ENCODE data around the gene ADRM1.

ADRM1 gene

DNA sequence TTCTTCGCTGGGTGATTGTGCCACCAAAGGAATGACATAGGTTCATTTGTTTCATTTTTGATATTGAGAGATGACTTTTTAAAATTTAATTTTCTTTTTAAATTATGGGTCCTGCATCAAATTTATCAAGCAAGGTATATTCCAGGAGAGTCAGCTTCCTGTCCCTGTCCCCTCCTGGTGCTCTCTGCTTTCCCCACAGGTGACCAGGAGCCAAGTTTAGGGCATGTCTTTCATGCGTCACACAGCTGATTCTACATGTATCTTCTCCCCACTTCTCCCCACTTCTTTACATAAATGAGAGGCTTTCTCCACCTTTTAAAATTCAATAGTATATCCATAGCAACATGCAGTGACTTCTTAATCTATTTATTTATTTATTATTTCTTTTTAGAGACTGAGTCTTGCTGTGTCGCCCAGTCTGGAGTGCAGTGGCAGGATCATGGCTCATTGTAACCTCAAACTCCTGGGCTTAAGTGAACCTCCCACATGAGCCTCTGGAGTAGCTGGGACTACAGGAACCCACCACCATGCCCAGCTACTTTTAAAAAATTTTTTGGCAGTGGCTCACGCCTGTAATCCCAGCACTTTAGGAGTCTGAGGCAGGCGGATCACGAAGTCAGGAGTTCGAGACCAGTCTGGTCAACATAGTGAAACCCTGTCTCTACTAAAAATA lies 34.4 kb upstream of the ADRM1 start:
- POLR2A ChIA-PET = no interaction called here
- TF ChIP-seq, protein P1, sequence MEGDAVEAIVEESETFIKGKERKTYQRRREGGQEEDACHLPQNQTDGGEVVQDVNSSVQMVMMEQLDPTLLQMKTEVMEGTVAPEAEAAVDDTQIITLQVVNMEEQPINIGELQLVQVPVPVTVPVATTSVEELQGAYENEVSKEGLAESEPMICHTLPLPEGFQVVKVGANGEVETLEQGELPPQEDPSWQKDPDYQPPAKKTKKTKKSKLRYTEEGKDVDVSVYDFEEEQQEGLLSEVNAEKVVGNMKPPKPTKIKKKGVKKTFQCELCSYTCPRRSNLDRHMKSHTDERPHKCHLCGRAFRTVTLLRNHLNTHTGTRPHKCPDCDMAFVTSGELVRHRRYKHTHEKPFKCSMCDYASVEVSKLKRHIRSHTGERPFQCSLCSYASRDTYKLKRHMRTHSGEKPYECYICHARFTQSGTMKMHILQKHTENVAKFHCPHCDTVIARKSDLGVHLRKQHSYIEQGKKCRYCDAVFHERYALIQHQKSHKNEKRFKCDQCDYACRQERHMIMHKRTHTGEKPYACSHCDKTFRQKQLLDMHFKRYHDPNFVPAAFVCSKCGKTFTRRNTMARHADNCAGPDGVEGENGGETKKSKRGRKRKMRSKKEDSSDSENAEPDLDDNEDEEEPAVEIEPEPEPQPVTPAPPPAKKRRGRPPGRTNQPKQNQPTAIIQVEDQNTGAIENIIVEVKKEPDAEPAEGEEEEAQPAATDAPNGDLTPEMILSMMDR (IDR thresholded peaks at IDR 0.05; ENCODE audit: control extremely low read depth, extremely low read depth, low read depth, missing control alignments) = no peak

DNA sequence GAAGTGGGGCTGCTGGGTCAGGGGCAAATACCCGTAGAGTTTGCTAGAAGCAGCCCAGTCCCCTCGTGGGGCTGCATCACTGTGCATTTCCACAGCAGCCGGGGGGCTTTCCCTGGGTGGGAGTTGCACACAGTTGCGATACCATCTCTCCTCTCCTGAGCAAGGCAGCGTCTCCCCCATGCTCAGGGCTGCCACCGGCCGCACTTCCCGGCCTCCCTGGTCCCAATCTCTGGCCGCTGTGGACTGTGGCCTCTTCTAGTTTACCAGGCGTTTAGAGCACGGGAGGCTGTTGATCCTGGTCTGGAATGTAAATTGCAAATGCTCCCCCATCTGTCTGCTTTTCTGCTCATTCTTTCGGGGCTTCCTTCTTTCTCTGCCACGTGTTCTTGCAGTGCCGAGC lies 33.4 kb upstream of the ADRM1 start:
- ChIA-PET CTCF (no interaction called here), POLR2A (no interaction called here)
- no peak for DNase-seq (ENCODE audit: extremely low spot score)
- TF ChIP-seq, protein P1 (IDR thresholded peaks at IDR 0.05; ENCODE audit: control extremely low read depth, extremely low read depth, low read depth, missing control alignments) = no peak

More for the DNA sequence above, 34.4 kb upstream of the ADRM1 start:
- CTCF ChIA-PET = no interaction called here
- DNase-seq (ENCODE audit: extremely low spot score) = no peak

DNA sequence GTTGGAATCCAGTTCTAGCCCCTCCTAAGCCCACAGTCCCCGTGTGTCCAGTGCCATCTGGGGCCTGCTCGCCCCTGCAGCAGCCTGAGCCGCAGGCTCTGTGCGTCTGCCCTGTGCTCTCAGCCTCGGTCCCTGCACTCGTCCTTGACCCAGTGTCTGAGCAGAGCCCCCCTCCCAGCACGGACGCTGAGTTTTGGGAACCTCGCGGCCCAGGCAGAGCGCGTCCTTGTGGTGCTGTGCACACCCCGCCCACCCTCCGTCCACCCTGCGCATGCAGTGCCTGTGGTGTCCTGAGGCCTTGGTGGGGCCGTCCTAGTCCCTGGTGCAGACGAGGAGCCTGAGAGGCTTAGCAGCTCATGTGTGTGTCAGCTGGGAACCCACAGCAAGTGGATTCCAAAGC lies 32.9 kb upstream of the ADRM1 start:
- TF ChIP-seq, protein P1 (IDR thresholded peaks at IDR 0.05; ENCODE audit: control extremely low read depth, extremely low read depth, low read depth, missing control alignments) = no peak
- no peak for DNase-seq (ENCODE audit: extremely low spot score)
- ChIA-PET POLR2A (no interaction called here), CTCF (no interaction called here)

DNA sequence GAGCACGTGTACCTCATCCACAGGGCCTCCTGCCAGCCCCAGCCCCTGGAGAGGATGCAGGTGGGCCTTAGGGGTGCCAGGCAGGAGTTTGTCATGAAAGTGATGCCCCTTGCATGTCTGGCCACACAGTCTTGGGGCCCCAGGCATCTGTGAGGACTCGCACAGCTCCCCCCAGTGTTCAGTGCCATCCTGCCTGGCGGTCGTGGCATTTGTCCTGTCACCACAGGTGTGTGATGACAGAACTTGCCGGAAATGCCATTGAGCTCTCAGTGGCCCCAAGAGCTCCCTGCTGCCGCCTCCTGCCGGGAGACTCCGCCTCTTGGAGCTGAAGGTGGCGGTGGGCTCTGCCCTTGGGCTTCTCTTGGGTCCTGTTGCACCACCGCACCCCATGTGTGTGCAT lies 30.6 kb upstream of the ADRM1 start:
- TF ChIP-seq, protein P1 (IDR thresholded peaks at IDR 0.05; ENCODE audit: control extremely low read depth, extremely low read depth, low read depth, missing control alignments) = no peak
- no peak for DNase-seq (ENCODE audit: extremely low spot score)
- ChIA-PET POLR2A (no interaction called here), CTCF (no interaction called here)

DNA sequence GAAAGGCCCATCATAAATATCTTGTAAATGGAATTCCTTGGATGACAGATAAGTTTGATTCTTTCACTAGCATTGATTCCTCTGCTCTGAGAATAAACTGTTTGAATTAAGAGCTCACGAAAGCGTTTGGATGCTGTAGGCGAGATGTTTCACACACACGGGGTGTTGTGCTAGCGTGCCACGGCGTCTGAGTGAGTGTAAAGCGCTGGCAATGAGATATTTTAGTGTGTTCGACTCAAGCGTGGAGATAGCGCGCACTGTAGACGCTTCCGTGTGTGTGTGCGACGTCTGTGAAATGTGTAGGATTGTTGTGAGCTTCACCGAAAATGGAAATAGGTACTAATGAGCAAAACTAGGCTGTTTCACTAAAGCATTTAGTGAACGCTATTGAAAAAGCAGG lies 29.4 kb upstream of the ADRM1 start:
- TF ChIP-seq, protein P1 (IDR thresholded peaks at IDR 0.05; ENCODE audit: control extremely low read depth, extremely low read depth, low read depth, missing control alignments) = no peak
- ChIA-PET CTCF (interaction anchor here (0.9 to 1.6 kb wide), 2 partner anchors 10 to 227 kb away, joined by 3 read pairs; no protein-coding TSS in a partner anchor), POLR2A (no interaction called here)
- DNase-seq (ENCODE audit: extremely low spot score) = no peak

DNA sequence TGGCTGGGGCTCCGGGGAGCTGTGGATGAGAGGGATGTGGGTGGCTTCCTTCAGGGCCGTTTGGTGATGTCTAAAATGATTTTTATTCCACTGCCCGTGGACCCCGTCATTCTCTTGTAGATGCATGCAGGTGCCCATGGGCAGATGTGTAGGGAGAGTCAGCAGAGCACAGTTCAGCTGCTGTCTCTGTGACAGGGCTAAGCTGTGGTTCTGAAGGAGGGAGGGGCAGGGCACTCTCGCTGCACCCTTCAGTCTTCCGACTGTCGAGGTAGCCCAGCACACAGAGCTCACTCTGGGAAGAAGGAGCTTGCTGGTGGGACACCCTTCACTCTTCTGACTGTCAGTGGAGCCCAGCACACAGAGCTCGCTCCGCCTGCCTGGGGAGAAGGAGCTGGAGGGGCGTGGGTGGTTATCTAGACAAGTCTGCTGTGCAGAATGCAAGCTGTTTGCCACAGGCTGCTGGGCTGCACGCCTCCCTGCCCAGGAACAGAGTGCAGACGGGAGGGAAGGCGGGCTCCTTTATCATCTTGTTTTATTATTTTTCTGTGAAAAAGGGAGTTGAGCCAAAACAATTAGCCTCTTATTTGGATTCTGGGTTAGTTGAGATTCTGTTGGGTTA lies 28.4 kb upstream of the ADRM1 start:
- ChIA-PET CTCF (interaction anchor here (1.5 to 1.6 kb wide), 2 partner anchors 108 to 226 kb away, joined by 3 to 4 read pairs; no protein-coding TSS in a partner anchor), POLR2A (no interaction called here)
- TF ChIP-seq, protein P1 (IDR thresholded peaks at IDR 0.05; ENCODE audit: control extremely low read depth, extremely low read depth, low read depth, missing control alignments) = no peak
- DNase-seq (ENCODE audit: extremely low spot score) = no peak
